CD4-positive, alpha-beta T cell treated with Interleukin-10 for 1 hour (primary cell): Measurements from ENCODE around the gene CHD2.
"Not testable (repeated sequence)": the region's sequence is repeated elsewhere in the genome, so short reads cannot be mapped to it uniquely, and the experiment has no call there.

Experiments
- DNase-seq: peaks from one replicate; pipeline ENCODE4 v3.0.0-alpha.2; 2020

Gene CHD2

DNA sequence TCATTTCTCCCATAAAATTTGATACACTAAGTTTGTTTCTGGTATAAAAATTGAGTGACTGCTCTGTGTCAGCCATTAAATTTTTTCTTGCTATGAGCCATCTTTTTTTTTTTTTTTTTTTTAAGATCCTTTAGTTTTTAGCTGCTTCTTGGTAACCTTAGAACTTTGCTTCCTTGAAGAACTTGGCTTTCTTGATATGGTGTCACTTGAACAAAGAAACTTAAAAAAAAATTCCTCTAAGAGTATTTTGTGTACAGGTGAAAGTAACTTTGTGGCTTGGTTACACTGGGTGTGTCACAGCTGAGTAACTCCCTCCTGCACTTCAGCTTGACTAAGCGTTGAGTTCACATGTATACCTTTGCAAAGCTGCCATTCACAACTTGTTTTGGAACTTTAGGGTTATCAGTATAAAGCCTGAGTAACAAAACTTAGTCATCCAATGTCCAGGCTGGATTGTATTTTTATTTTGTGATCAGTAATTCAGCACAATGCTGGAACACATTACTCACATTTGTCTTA lies 6.5 kb downstream of the CHD2 start:
- peak; percentile 77 for DNase-seq

GRCh38 chr15:92907229-92907628 lies 7.1 kb downstream of the CHD2 start:
- DNase-seq, result no peak

- DNase-seq, result peak; percentile 52
Observed at GRCh38 chr15:92907896-92908712, 8.0 kb downstream of the CHD2 start.

- no peak for DNase-seq
Observed at GRCh38 chr15:92908713-92909057, 8.6 kb downstream of the CHD2 start.

GRCh38 chr15:92909136-92909781 lies 9.1 kb downstream of the CHD2 start:
- DNase-seq, result no peak

DNA sequence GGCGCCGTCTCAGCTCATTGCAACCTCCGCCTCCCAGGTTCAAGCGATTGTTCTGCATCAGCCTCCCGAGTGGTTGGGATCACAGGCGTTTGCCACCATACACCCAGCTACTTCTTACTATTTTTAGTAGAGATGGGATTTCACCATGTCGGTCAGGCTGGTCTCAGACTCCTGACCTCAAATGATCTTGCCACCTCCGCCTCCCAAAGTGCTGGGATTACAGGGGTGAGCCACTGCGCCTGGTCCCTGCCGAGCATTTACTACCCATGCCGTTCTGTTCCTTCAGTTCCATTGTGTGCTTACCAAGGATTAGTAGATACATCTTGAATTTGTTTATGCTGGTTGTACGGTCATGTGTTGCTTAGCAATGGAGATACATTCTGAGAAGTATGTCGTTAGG lies 10.3 kb downstream of the CHD2 start:
- DNase-seq, result no peak

DNA sequence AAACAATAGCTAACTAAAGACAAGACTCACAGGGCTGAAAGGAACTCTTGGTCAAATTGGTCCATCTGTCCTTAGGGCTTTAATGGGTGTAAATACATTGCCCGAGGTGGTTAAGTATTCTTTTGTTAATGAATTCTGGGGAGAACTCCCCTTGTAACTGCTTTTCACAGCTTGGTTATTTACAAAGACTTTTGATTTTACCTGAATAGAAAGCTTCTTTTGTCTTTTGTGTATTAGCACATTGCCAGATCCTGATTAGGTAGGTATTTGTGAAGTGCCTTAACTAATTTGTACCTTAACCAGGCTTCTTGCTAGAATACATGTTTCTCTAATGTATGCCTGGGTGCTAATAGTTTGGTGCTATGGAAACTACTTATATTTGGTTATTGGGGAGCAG lies 14.0 kb downstream of the CHD2 start:
- DNase-seq, result no peak

DNA sequence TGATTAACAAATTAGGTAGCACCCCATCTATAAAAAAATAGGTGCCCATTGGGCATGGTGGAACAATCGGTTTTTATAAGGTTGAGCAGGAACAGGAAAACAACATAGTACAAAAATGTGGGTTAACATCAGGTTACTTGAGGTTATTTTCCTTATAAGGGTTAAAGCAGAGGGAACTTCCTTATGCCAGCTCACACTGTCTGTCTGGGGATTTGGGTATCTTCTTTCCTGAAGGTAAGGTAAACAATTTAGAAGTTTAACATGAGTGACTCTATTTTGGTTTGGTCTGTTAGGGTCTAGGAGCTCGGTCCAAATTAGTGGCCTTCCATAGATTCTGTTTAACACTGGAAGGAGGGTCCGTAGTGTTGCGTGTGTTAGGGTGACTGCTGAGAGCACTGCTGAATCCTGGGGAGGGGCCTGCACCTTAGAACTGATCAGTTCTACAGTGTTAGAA lies 14.7 kb downstream of the CHD2 start:
- DNase-seq, result peak; percentile 71

DNA sequence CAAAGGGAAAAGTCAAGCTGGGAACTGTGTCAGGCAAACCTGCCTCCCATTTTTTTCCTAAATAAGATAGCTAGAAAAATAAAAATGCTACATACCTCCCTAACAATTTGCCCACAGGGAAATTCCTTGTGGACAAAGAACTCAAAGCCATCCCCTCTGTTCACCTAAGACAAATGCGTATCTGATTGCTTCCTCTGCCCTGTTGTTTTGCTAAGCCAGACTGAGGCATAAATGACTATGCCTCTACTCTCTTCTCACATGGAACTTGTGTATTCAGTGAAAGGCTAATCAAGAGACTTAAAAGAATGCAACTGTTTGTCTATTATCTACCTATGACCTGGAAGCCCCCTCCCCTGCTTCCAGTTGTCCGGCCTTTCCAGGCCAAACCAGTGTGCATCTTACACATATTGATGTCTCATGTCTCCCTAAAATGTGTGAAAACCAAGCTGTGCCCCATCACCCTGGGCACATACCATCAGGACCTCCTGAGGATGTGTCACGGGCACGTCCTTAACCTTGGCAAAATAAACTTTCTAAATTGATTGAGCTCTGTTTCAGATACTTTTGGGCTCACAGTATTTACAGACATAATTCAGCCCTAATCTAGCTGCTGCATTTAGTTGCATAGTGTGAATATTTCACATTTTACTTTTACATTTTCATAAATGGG lies 15.8 kb downstream of the CHD2 start:
- no peak for DNase-seq

- peak; percentile 93 for DNase-seq
Observed at GRCh38 chr15:92917598-92918407, 17.7 kb downstream of the CHD2 start.

DNA sequence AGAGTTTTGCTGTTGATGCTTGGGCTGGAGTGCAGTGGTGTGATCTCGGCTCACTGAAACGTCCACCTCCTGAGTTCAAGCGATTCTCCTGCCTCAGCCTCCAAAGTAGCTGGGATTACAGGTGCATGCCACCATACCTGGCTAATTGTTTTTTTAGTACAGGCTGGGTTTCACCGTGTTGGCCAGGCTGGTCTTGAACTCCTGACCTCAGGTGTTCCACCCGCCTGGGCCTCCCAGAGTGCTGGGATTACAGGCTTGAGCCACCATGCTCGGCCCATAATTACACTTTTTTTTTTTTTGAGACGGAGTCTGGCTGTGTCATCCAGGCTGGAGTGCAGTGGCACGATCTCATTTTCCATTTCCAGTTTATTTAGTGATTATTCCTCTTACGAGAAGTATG lies 18.8 kb downstream of the CHD2 start:
- DNase-seq, result not testable (repeated sequence)

- DNase-seq, result no peak
Observed at GRCh38 chr15:92920595-92921161, 20.6 kb downstream of the CHD2 start.

DNA sequence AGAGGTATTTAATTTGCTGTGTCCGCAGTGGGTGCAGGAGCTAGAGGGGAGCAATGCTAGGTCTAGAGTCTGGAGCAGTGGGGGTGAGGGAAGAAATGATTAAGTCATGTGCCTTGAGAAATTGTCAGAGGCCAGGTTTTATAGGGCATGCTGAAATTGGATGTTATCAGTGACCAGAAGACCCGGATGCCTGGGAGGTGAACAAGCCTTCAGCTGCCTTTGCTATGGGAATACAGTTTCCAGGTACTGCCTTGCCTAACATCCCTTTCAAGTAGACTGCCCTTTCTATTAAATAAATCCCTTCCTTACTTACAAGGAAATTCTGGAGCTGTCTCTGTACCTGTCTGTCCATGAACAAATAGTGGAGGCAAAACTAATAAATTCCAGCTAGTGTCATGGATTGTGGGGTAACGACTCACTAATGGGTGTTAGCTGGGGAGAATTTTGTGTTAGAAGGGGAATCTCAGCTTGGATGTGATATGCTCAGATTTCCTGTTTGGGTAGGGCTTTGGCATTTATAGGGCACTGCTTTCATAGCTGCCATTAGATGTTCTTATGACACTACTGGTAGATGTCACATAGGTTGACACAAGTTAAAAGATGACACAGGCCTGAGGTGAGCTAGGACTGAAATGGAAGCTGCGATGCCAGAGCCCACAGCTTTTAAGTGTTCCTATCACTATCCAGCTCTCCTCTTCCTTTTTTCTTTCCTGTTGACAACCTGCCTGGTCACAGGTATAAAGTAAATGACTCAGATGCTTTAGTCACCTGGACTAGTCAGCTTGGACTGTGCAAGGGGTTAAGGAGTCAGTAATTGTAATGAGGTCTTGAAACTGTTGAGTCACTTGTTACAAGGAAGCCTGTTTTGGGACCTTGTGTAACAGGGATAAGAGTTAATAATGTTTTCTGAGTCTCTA lies 21.3 kb downstream of the CHD2 start:
- DNase-seq, result no peak

DNA sequence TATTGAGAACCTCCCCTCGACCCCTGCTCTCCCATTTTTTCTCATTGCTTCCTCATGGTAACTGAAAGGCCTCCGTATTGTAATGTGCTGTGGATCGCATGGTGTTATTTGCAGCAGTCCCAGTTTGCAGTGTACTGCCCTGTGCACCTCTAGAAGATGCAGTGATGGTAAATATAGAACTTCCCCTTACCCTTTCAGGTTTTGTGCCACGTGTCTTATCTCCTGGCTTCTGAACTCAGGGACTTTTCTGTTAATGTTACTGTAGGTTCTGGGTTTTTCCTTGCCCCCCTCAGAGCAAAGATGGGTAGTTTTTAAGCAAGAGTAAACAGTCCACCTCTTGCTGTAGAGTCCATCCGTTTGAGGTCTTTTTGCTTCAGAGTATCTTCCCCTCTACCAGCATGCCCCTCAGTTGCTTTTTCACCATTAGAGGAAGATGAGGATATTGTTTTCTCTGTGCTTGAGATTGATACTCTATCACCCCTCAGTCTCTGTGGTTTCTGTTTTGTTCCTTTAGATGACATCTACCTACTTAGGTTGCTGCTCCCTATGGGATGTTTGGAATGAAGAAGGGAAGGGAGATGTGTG lies 22.4 kb downstream of the CHD2 start:
- no peak for DNase-seq

GRCh38 chr15:92924216-92924615 lies 24.1 kb downstream of the CHD2 start:
- no peak for DNase-seq

GRCh38 chr15:92925454-92925853 lies 25.3 kb downstream of the CHD2 start:
- no peak for DNase-seq

DNA sequence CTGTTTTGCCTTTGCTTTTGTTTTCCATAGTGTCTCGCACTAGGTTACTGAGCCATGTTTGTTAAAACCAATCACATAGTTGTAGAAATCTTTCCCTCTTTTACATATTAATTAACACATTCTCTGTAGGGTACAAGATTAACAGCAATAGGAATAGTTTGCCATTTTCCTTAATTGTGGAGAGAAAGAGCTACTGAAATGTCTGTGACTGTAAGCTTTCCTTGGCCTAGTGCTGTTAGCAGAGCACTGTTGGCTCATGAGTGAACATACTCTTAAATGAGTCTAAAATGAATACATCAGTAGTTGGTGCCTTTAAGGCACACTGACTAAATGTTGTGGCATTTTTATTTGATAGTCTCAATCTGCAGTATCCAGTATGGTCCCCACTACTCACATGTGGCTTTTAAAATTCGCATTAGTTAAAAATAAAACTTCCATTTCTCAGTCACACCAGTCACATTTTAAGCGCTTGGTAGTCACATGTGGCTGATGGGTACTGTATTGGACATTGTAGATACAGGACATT lies 28.2 kb downstream of the CHD2 start:
- DNase-seq, result no peak

DNA sequence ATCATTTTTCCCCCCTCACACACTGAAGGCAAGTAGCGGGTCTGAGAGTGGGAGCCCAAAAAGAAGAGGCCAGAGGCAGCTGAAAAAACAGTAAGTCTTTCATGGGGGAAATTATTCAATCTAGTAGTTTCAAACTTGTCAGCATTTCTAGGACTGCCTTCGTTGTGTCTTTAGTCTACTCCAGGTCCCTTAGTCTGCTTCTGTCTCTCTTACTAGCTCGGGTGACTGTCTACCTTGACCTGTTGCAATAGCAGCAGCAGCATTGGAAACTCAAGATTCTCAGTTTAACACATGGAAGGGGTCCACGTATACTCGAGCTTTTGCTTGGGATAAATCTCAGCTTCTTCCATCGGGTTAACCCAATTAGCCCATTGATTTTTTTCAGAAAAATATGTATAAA lies 28.9 kb downstream of the CHD2 start:
- DNase-seq, result no peak

- no peak for DNase-seq
Observed at GRCh38 chr15:92930054-92930621, 30.0 kb downstream of the CHD2 start.

DNA sequence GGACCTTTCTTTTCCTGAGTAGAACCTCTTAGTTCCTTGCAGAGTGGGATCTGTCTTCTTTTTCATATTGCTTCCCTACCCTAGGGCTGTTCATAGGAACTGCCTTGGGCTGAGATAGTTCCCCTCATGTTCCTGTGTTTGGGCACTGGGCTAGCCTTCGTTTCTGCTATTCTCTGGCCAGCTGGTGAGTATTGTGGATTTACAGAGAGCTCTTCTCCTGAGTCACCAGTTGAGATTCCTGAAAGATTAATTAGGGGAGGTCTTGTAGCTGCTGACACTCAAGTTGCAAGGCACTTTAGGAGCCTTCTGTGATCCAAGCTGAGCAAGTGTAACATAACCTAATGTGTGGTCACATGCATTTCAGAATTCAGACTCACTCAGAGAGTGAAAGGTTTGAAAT lies 30.7 kb downstream of the CHD2 start:
- no peak for DNase-seq
